ENCODE data around the gene POLH. TPM values are rescaled to one million over a fixed set of nuclear protein-coding genes. Genes with fewer than 3 reads are reported as not detected.

Gene POLH
- total RNA-seq, 2 donors from 2014 or later, result 11.2 to 18.8 TPM

- Histone ChIP-seq H3K27ac (ENCODE audit: low read depth, low read length) (no peak overlapping the region), H3K9me3 (ENCODE audit: control insufficient read depth, low read length) (no peaks in the 10 kb centered on the region), H3K27me3 (ENCODE audit: control insufficient read depth, insufficient read depth, low read length, poor library complexity, severe bottlenecking) (no peaks in the 10 kb centered on the region), H3K36me3 (ENCODE audit: control insufficient read depth, insufficient read depth, low read length) (peaks cover 66% of the 10 kb centered on the region), H3K4me3 (ENCODE audit: low read length) (no peak overlapping the region), H3K4me1 (ENCODE audit: control insufficient read depth, insufficient read depth, low read length) (no peaks in the 10 kb centered on the region), H3K9ac (ENCODE audit: extremely low read depth, low read length, poor library complexity, severe bottlenecking) (no peak overlapping the region)
- Mint-ChIP-seq H3K36me3 (ENCODE audit: low read depth) (peaks cover 17% of the 10 kb centered on the region), H3K27me3 (ENCODE audit: insufficient read depth) (no peaks in the 10 kb centered on the region), H3K27ac (no peak overlapping the region), H3K4me3 (no peak overlapping the region), H3K4me1 (peaks cover 3% of the 10 kb centered on the region), H3K9me3 (no peaks in the 10 kb centered on the region)
- 0 to 7% methylated on average over 5 of the region's 5 CpGs for WGBS, 2 experiments (ENCODE audit: insufficient coverage in 1 of 2, insufficient read length in 1 of 2)
- peak; percentile 88 for DNase-seq
- TF ChIP-seq CTCF (conservative IDR thresholded peaks at IDR 0.05), result peak; percentile 92
Observed at GRCh38 chr6:43608310-43608763, 32.4 kb downstream of the POLH start.

- Mint-ChIP-seq H3K27ac (no peak overlapping the region), H3K27me3 (ENCODE audit: insufficient read depth) (no peaks in the 10 kb centered on the region), H3K36me3 (ENCODE audit: low read depth) (peaks cover 18% of the 10 kb centered on the region), H3K4me1 (peaks cover 3% of the 10 kb centered on the region), H3K4me3 (no peak overlapping the region), H3K9me3 (no peaks in the 10 kb centered on the region)
- H3K4me1 ChIP-seq (ENCODE audit: control insufficient read depth, insufficient read depth, low read length), result no peaks in the 10 kb centered on the region
- peaks cover 67% of the 10 kb centered on the region for H3K36me3 ChIP-seq (ENCODE audit: control insufficient read depth, insufficient read depth, low read length)
- H3K9ac ChIP-seq (ENCODE audit: extremely low read depth, low read length, poor library complexity, severe bottlenecking), result no peak overlapping the region
- no peak for DNase-seq
- no peak overlapping the region for H3K27ac ChIP-seq (ENCODE audit: low read depth, low read length)
- no peak for TF ChIP-seq CTCF (conservative IDR thresholded peaks at IDR 0.05)
- H3K27me3 ChIP-seq (ENCODE audit: control insufficient read depth, insufficient read depth, low read length, poor library complexity, severe bottlenecking), result no peaks in the 10 kb centered on the region
- H3K9me3 ChIP-seq (ENCODE audit: control insufficient read depth, low read length), result no peaks in the 10 kb centered on the region
- no peak overlapping the region for H3K4me3 ChIP-seq (ENCODE audit: low read length)
- WGBS, 2 experiments (ENCODE audit: insufficient coverage in 1 of 2, insufficient read length in 1 of 2), result 95 to 100% methylated on average over 1 of the region's 1 CpG
Observed at GRCh38 chr6:43608807-43609206, 32.8 kb downstream of the POLH start.

DNA sequence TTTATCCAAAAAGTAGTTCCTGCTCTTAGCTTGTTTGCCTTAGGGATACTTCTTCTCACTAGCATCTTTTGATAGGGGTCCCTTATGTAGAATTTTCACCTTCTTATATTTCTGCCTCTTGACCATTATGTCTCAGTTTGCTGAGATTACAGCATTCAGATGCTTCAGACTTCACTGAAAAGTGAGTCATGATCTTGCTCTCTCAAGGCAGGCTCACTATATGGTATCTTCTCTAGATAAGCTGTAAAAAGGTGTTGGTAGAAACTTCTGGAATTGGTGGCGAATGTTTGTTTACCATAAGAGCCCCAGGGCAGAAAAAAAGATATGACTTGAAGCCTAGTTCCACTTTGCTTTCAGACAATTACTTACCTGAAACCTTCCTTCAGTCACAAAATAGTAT is 33.4 kb downstream of the POLH start:
- H3K9me3 Mint-ChIP-seq, result no peaks in the 10 kb centered on the region
- TF ChIP-seq CTCF (conservative IDR thresholded peaks at IDR 0.05), result no peak
- WGBS, 2 experiments (ENCODE audit: insufficient coverage in 1 of 2, insufficient read length in 1 of 2), result 83% methylated on average over 1 of the region's 1 CpG; no CpG with 5 or more reads in 1 of the 2 experiments
- H3K36me3 Mint-ChIP-seq (ENCODE audit: low read depth), result peaks cover 19% of the 10 kb centered on the region
- H3K36me3 ChIP-seq (ENCODE audit: control insufficient read depth, insufficient read depth, low read length), result peaks cover 67% of the 10 kb centered on the region
- H3K4me3 ChIP-seq (ENCODE audit: low read length), result no peak overlapping the region
- H3K4me1 ChIP-seq (ENCODE audit: control insufficient read depth, insufficient read depth, low read length), result no peaks in the 10 kb centered on the region
- no peaks in the 10 kb centered on the region for H3K9me3 ChIP-seq (ENCODE audit: control insufficient read depth, low read length)
- peaks cover 3% of the 10 kb centered on the region for H3K4me1 Mint-ChIP-seq
- no peak overlapping the region for H3K4me3 Mint-ChIP-seq
- no peaks in the 10 kb centered on the region for H3K27me3 ChIP-seq (ENCODE audit: control insufficient read depth, insufficient read depth, low read length, poor library complexity, severe bottlenecking)
- no peak overlapping the region for H3K9ac ChIP-seq (ENCODE audit: extremely low read depth, low read length, poor library complexity, severe bottlenecking)
- H3K27ac ChIP-seq (ENCODE audit: low read depth, low read length), result no peak overlapping the region
- DNase-seq, result no peak
- H3K27ac Mint-ChIP-seq, result no peak overlapping the region
- H3K27me3 Mint-ChIP-seq (ENCODE audit: insufficient read depth), result no peaks in the 10 kb centered on the region
